Keratinocyte (primary cell): ENCODE data around the gene PHACTR1. TPM values are rescaled to one million over a fixed set of nuclear protein-coding genes. Genes with fewer than 3 reads are reported as not detected.

Source experiments
- DNase-seq: peaks from one replicate; pipeline ENCODE4 v3.0.0-alpha.2; 2011; ENCODE audit warnings: low read depth, missing footprints, low spot score
- FAIRE-seq: peaks from 2 replicates; lab custom pipeline; 2011; peaks lifted over from hg19 to GRCh38; lab: Jason Lieb, UNC
- H2AFZ ChIP-seq: 2 replicates; pipeline ENCODE4 v1.6.0; 2012; ENCODE audit warnings: low read length, control low read depth, inconsistent platforms; ENCODE audit not compliant: control insufficient read depth
- H3K27ac ChIP-seq: 2 replicates; pipeline ENCODE4 v1.5.1; 2011; ENCODE audit warnings: low read length; ENCODE audit not compliant: control insufficient read depth, insufficient read depth
- H3K27me3 ChIP-seq: 3 replicates; pipeline ENCODE4 v1.6.0; 2011; ENCODE audit warnings: low read length; ENCODE audit not compliant: control insufficient read depth, insufficient read depth; ENCODE audit errors: extremely low read depth
- H3K36me3 ChIP-seq, 2 experiments: 2 replicates in 1 of 2; 3 replicates in 1 of 2; pipeline ENCODE4 v1.5.1; 2011; ENCODE audit warnings: low read length in 2 of 2, mild to moderate bottlenecking in 1 of 2; ENCODE audit not compliant: control insufficient read depth in 2 of 2, insufficient read depth in 2 of 2; ENCODE audit errors: extremely low read depth in 1 of 2
- H3K4me1 ChIP-seq: 3 replicates; pipeline ENCODE4 v1.5.1; 2011; ENCODE audit warnings: low read length; ENCODE audit not compliant: control insufficient read depth, insufficient read depth; ENCODE audit errors: extremely low read depth
- H3K4me2 ChIP-seq: 3 replicates; pipeline ENCODE4 v1.6.0; 2011; ENCODE audit warnings: low read depth, low read length; ENCODE audit not compliant: control insufficient read depth, insufficient read depth; ENCODE audit errors: extremely low read depth
- H3K4me3 ChIP-seq, 3 experiments: fragments of 200-600 bp in 1 of 3; sonication (generic) in 1 of 3; 2 replicates in 2 of 3; 3 replicates in 1 of 3; pipeline ENCODE4 v1.5.1; 2011 to 2016; ENCODE audit warnings: low read length in 3 of 3, mild to moderate bottlenecking in 3 of 3, control low read depth in 2 of 3, inconsistent platforms in 1 of 3, low read depth in 1 of 3, mixed read lengths in 1 of 3, mixed run types in 1 of 3, moderate library complexity in 1 of 3; ENCODE audit not compliant: control insufficient read depth in 2 of 3, insufficient read depth in 2 of 3; ENCODE audit errors: extremely low read depth in 1 of 3
- H3K79me2 ChIP-seq: 2 replicates; pipeline ENCODE4 v1.6.0; 2012; ENCODE audit warnings: low read length; ENCODE audit not compliant: control insufficient read depth, insufficient read depth
- H3K9ac ChIP-seq: 3 replicates; pipeline ENCODE4 v1.6.0; 2011; ENCODE audit warnings: low read length; ENCODE audit not compliant: control insufficient read depth, insufficient read depth; ENCODE audit errors: extremely low read depth
- H3K9me1 ChIP-seq: 3 replicates; pipeline ENCODE4 v1.6.0; 2011; ENCODE audit warnings: low read length; ENCODE audit not compliant: control insufficient read depth, insufficient read depth; ENCODE audit errors: extremely low read depth
- H3K9me3 ChIP-seq: 2 replicates; pipeline ENCODE4 v1.5.1; 2012; ENCODE audit warnings: low read depth, low read length; ENCODE audit not compliant: control insufficient read depth
- H4K20me1 ChIP-seq: 3 replicates; pipeline ENCODE4 v1.6.0; 2011; ENCODE audit warnings: low read length; ENCODE audit not compliant: control insufficient read depth, insufficient read depth; ENCODE audit errors: extremely low read depth
- EZH2 ChIP-seq: IDR thresholded peaks from one replicate; pipeline ENCODE4 v1.6.1; 2012; ENCODE audit warnings: inconsistent platforms, mild to moderate bottlenecking, low read length, moderate library complexity
- dilution Hi-C: fragments of 300-500 bp; cut with MboI; formaldehyde crosslinking; loops from one replicate; pipeline ENCODE4 v1.7.0; 2020; ENCODE audit warnings: low sequenced_read_pairs; ENCODE audit not compliant: extremely low pct_ligation_motif_present
- polyA plus RNA-seq, 5 experiments: library from polyadenylated mRNA; depleted of rRNA in 3 of 5; stranded (reverse) in 3 of 5; stranded (forward) in 1 of 5; unstranded in 1 of 5; fragments of >200 nt; gene quantifications; 1 replicate in 1 of 5; 2 replicates in 3 of 5; 3 replicates in 1 of 5; pipeline versions ENCODE4 v1.2.1 to v1.2.3, GENCODE V29; 2011 to 2012; ENCODE audit warnings: missing spikeins in 2 of 5, low read depth in 1 of 5, low replicate concordance in 1 of 5
- TF ChIP-seq, protein P1 (sequence below), 3 experiments: IDR thresholded peaks in 1 of 3; conservative IDR thresholded peaks in 1 of 3; optimal IDR thresholded peaks in 1 of 3; 2 replicates in 2 of 3; 3 replicates in 1 of 3; pipeline versions ENCODE3 to v1.5.1; 2011; ENCODE audit warnings: low read length in 3 of 3, mild to moderate bottlenecking in 3 of 3, moderate library complexity in 2 of 3, control low read depth in 1 of 3, inconsistent platforms in 1 of 3; ENCODE audit not compliant: insufficient read depth in 2 of 3; ENCODE audit errors: extremely low read depth in 1 of 3

PHACTR1 gene
- polyA plus RNA-seq, 1 donor (not counting 4 experiments of a cell fraction or from before 2014, with no cell fraction given), result 0.22 TPM

DNA sequence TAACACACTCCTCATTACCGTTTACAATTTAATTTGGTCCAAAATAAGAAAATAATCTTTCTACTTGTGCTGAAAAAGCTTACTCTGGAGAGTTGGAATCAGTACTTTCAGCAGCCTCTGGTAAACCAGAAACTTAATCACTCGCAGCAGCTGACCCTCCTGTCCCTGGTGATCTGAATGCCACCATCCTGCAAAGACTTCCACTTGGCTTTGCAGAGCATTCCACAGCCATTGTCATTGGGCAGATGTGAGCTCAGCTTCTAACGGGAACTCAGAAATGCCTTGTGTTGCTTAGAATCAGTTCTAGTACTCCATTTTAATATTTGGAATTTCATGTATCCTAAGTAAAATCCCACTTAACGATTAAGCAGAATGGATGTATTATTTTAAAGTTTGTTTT lies 59.7 kb downstream of the PHACTR1 start:
- H3K9ac ChIP-seq, result no peak overlapping the region
- no peaks in the 10 kb centered on the region for H3K27me3 ChIP-seq
- H4K20me1 ChIP-seq, result no peaks in the 10 kb centered on the region
- H3K4me2 ChIP-seq, result no peak overlapping the region
- H3K9me3 ChIP-seq, result no peaks in the 10 kb centered on the region
- no peak for TF ChIP-seq EZH2
- TF ChIP-seq, protein P1, sequence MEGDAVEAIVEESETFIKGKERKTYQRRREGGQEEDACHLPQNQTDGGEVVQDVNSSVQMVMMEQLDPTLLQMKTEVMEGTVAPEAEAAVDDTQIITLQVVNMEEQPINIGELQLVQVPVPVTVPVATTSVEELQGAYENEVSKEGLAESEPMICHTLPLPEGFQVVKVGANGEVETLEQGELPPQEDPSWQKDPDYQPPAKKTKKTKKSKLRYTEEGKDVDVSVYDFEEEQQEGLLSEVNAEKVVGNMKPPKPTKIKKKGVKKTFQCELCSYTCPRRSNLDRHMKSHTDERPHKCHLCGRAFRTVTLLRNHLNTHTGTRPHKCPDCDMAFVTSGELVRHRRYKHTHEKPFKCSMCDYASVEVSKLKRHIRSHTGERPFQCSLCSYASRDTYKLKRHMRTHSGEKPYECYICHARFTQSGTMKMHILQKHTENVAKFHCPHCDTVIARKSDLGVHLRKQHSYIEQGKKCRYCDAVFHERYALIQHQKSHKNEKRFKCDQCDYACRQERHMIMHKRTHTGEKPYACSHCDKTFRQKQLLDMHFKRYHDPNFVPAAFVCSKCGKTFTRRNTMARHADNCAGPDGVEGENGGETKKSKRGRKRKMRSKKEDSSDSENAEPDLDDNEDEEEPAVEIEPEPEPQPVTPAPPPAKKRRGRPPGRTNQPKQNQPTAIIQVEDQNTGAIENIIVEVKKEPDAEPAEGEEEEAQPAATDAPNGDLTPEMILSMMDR (optimal IDR thresholded peaks at IDR 0.05 in 1 of 3, IDR thresholded peaks at IDR 0.05 in 1 of 3, conservative IDR thresholded peaks at IDR 0.05 in 1 of 3; ENCODE audit: extremely low read depth in 1 of 3, insufficient read depth in 2 of 3, low read length in 3 of 3), result no peak
- H3K79me2 ChIP-seq, result no peaks in the 10 kb centered on the region
- DNase-seq (no peak), FAIRE-seq (no peak)
- H3K4me1 ChIP-seq, result no peaks in the 10 kb centered on the region
- no peak overlapping the region for H2AFZ ChIP-seq
- dilution Hi-C loops, result no loop called here
- no peak overlapping the region for H3K4me3 ChIP-seq
- H3K9me1 ChIP-seq, result no peaks in the 10 kb centered on the region
- no peak overlapping the region for H3K27ac ChIP-seq
- H3K36me3 ChIP-seq, result no peaks in the 10 kb centered on the region

DNA sequence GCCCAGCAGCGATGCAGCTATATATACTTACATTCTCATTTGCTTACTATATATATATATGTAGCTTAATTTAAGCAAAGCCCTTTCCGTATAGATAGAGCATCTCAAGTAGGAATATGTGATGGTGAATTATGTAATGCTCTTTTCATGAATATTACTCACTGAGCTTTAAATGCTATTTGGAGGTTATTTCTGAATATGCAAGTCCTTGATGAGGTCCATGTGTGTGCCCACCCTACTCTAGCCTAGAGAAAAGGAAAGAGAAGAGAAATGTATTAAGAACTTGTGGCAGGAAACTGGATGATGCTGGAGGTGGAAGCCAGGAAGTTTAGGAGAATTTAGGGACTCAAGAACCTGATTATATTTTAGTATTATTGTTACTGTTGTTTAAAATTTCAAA lies 63.2 kb downstream of the PHACTR1 start:
- FAIRE-seq (no peak), DNase-seq (no peak)
- no peaks in the 10 kb centered on the region for H3K27me3 ChIP-seq
- no peak overlapping the region for H2AFZ ChIP-seq
- H3K9me1 ChIP-seq, result no peaks in the 10 kb centered on the region
- H3K79me2 ChIP-seq, result no peaks in the 10 kb centered on the region
- H4K20me1 ChIP-seq, result no peaks in the 10 kb centered on the region
- H3K36me3 ChIP-seq, result no peaks in the 10 kb centered on the region
- H3K4me1 ChIP-seq, result no peaks in the 10 kb centered on the region
- H3K9me3 ChIP-seq, result no peaks in the 10 kb centered on the region
- dilution Hi-C loops, result no loop called here
- H3K4me2 ChIP-seq, result no peak overlapping the region
- TF ChIP-seq, protein P1 (optimal IDR thresholded peaks at IDR 0.05 in 1 of 3, IDR thresholded peaks at IDR 0.05 in 1 of 3, conservative IDR thresholded peaks at IDR 0.05 in 1 of 3; ENCODE audit: extremely low read depth in 1 of 3, insufficient read depth in 2 of 3, low read length in 3 of 3), result no peak
- no peak for TF ChIP-seq EZH2
- no peak overlapping the region for H3K9ac ChIP-seq
- H3K4me3 ChIP-seq, result no peak overlapping the region
- H3K27ac ChIP-seq, result no peak overlapping the region
